Measurements from ENCODE around the gene SH3GL3.

SH3GL3 gene

GRCh38 chr15:83631534-83631933 lies 184.4 kb downstream of the SH3GL3 start:
- no peak for DNase-seq

GRCh38 chr15:83643201-83643600 lies 196.1 kb downstream of the SH3GL3 start:
- DNase-seq, result no peak

- peak; percentile 7 for DNase-seq
Measured at GRCh38 chr15:83644439-83644838, 197.3 kb downstream of the SH3GL3 start.

GRCh38 chr15:83650831-83651230 lies 203.7 kb downstream of the SH3GL3 start:
- no peak for DNase-seq

- DNase-seq, result peak; percentile 28
Measured at GRCh38 chr15:83651541-83651940, 204.4 kb downstream of the SH3GL3 start.

- DNase-seq, result no peak
Measured at GRCh38 chr15:83652626-83653204, 205.6 kb downstream of the SH3GL3 start.

GRCh38 chr15:83653288-83653638 lies 206.1 kb downstream of the SH3GL3 start:
- DNase-seq, result peak; percentile 58

- DNase-seq, result peak; percentile 73
Measured at GRCh38 chr15:83653639-83654378, 206.7 kb downstream of the SH3GL3 start, which contains the start of gene ADAMTSL3. TSS of gene ADAMTSL3 (plus strand) at chr15:83654123. CDS start at chr15:83655762, 1,639 bp downstream.

- peak; percentile 34 for DNase-seq
Measured at GRCh38 chr15:83654379-83655236, 207.5 kb downstream of the SH3GL3 start.

GRCh38 chr15:83655237-83655616 lies 208.1 kb downstream of the SH3GL3 start:
- no peak for DNase-seq

GRCh38 chr15:83656192-83656591 lies 209.1 kb downstream of the SH3GL3 start:
- DNase-seq, result no peak

- peak; percentile 7 for DNase-seq
Measured at GRCh38 chr15:83656943-83657528, 209.9 kb downstream of the SH3GL3 start.

GRCh38 chr15:83657549-83657948 lies 210.4 kb downstream of the SH3GL3 start:
- DNase-seq, result peak; percentile 11

- DNase-seq, result no peak
Measured at GRCh38 chr15:83658430-83659416, 211.6 kb downstream of the SH3GL3 start.

GRCh38 chr15:83659417-83659812 lies 212.3 kb downstream of the SH3GL3 start:
- no peak for DNase-seq

- no peak for DNase-seq
Measured at GRCh38 chr15:83665480-83665879, 218.3 kb downstream of the SH3GL3 start.

Measured in DMS53 (cell line).